ENCODE data around the gene NHLRC4.

Gene NHLRC4

DNA sequence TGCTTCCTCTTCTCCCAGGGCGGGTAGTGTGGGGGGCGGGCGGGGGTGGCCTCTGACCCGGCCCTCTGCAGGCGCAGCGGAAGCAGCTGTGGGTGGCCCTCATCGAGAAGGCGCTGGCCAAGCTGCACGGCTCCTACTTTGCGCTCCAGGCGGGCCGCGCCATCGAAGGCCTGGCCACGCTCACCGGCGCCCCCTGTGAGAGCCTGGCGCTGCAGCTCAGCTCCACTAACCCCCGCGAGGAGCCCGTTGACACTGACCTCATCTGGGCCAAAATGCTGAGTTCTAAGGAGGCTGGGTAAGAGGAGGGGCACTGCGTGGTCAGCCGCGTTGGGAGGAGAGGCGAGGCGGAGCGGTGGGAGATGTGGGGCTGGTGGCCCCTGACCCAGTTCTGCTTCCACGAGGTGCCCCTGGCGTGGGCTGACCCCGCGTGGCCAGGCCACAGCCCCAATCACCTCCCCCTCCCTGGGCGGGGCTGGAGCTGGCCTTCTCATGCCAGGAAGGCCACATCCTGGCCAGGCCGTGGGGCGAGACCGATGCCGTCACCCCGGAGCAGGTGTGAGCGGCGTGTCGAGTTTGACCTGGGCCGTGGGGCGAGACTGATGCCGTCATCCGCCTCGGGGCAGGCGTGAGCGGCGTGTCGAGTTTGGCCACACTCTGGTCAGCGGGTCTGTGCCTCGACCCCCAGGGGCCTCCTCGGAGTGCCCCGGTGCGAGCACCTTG lies 17.1 kb upstream of the NHLRC4 start:
- no peak for FAIRE-seq
- no peak for DNase-seq (ENCODE audit: extremely low spot score, insufficient read length, low read depth)

DNA sequence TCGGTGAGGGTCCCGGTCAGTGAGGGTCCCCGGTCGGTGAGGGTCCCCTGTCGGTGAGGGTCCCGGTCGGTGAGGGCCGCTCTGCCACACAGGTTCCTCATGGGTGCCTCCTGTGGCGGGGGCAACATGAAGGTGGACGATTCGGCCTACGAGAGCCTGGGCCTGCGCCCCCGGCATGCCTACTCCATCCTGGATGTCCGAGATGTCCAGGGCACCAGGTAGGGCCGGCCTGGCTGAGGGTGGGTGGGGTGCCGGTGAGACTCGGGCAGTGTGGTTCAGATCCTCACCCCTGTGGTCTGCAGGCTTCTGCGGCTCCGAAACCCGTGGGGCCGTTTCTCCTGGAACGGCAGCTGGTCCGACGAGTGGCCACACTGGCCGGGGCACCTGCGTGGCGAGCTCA lies 15.6 kb upstream of the NHLRC4 start:
- no peak for FAIRE-seq

GRCh38 chr16:552171-552570 lies 14.6 kb upstream of the NHLRC4 start:
- FAIRE-seq (no peak), DNase-seq (ENCODE audit: extremely low spot score, insufficient read length, low read depth) (no peak)

More for the DNA sequence above, 15.6 kb upstream of the NHLRC4 start:
- no peak for DNase-seq (ENCODE audit: extremely low spot score, insufficient read length, low read depth)

GRCh38 chr16:553601-554296 lies 13.1 kb upstream of the NHLRC4 start:
- no peak for DNase-seq (ENCODE audit: extremely low spot score, insufficient read length, low read depth)
- FAIRE-seq = no peak

GRCh38 chr16:554297-554621 lies 12.5 kb upstream of the NHLRC4 start:
- no peak for FAIRE-seq
- DNase-seq (ENCODE audit: extremely low spot score, insufficient read length, low read depth) = no peak

DNA sequence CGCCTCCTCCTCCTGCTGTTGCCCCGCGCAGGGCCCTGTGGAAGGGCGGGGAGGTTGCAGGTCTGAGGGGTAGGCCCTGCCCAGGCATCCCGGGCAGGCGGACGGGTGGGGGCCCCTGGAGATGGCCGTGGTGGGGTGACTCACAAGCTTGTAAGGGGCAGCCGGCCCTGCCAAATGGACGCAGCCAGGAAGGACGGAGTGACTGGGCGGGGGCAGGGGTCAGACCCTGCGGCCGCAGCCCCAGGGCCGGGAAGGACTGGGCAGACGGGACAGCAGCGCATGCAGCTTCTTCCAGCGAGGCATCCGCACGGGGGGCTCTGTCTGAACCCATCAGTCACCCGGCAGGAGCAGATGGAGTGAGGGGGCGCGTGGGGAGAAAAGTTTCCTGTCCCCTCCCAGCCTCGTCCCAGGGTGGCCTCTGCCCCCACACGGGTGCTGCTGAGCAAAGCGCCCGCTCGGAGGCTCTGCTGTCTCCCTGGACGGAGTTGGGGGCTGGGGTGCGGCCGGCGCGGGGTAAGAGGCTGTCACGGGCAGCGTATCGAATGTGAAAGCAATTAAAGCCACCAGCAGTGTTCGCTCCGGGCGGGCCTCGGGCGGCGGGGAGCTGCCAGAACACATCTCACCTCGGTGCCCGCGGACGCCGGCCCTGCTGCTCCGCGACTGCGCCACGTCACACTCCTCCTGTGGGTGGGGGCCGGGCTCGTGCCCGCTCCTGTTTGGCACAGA lies 12.0 kb upstream of the NHLRC4 start:
- FAIRE-seq (no peak), DNase-seq (ENCODE audit: extremely low spot score, insufficient read length, low read depth) (no peak)

DNA sequence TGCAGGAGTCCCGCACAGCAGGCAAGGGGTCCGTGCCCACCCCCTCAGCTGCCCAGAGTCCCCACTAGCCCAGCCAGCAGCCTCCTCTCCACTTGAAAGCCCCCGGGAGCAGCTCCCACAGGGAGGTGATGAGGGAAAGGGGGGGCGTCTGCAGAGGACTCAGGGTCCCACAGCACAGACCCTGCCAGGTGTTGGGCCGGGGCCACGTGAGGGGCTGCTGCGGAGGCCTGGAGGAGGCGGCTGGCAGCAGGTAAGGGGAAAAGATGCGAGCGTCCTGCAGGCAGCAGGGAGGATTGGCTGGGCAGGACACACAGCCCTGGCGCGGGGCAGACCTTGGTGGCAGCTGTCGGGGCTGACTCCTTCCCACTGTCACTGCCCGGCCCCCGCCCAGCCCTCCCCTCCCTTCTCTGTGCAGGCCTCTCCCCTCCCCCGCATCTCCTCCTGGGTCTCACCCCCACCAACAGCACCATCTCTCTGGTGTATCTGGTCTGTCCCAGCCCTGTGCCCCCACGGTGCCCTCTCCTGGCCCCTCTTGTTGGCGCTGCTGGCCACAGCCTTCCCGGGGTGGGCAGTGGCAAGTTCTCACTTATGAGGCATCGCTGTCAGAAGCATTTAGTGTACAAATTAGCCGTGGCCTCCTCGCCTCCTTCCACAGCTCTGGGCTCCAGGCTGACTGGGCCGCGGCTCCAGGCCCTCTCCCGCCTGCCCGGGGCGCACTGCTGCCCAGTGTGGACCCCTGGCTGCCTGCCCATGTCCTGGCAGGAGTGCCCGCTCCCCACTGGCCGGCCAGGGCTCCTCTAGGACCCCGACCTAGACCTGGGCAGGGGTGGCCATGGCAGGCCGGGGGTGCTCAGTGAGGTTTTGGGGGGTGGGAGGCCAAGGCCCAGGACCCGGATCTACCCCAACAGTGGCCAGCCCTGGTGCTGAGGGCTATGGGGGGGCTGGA lies 11.0 kb upstream of the NHLRC4 start:
- FAIRE-seq = no peak
- DNase-seq (ENCODE audit: extremely low spot score, insufficient read length, low read depth) = no peak

DNA sequence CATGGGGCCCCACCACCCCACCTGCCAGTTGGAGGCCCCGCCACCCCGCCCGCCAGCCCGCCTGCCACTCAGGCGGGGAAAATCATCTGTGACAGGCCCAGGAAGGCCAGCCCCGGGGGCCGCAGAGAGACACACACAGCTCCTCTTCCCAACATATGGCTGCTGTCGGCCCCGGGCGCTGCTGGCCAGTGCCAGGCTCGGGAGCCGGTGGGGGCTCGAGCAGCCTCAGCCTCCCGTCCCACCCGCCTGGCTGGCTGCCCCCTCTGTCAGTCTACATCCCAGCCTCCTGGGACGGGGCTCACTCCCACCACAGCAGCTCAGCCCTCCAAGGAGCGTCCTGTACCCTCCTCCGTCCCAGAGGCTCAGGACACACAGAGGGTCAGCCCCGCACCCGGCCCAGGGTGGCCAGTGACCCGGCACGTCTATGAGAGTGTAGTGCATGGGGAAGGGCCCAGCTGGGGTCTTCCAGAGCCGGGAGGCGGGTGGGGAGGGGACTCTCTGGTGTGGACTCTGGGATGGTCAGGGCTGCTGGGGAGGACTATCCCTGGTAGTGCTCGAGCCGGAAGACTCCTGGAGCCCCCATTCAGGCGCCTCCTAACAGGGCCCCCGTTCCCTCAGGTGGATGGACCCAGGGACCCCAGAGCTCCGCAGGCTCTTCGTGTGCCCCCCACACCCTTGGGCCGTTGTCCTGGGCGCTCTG lies 10.2 kb upstream of the NHLRC4 start:
- DNase-seq (ENCODE audit: extremely low spot score, insufficient read length, low read depth) (no peak), FAIRE-seq (no peak)

DNA sequence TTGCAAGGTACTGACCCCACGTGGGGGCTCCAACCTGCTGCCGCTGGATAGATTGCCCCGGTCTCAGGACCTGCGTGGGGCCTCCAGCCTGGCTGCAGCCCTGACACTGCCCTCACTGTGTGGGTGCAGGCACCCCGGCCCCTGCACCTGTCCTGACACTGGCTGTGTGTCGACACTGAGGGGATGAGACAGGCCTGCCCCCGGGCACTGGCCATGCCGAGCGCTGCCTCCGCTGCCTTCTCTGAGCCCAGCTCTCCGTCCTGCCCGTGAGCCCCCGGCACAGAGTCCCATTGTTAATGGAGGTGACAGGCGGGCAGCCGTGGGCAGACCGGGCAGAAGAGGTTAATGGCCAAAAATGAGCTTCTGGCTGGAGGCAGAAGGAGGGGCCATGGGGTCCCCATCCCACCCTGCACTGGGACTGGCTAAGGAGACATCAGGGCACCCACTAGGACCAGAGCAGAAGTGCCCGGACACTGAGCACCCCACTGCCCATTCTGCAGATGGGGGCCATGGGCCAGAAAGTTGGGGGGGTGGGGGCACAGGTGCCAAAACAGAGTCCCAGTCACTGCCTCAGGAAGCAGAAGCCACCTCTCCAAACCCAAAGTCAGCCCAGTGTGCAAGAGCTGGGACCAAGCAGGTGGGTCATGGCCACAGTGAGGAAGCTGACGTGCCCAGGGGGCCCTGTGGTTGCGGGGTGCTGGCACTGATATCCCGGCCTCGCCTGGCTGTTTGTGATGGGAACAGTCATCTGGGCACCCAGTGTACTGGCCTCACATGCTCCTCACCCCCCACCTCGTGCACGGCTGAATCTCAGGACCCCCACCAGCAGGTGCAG lies 9.1 kb upstream of the NHLRC4 start:
- no peak for DNase-seq (ENCODE audit: extremely low spot score, insufficient read length, low read depth)
- FAIRE-seq = no peak

DNA sequence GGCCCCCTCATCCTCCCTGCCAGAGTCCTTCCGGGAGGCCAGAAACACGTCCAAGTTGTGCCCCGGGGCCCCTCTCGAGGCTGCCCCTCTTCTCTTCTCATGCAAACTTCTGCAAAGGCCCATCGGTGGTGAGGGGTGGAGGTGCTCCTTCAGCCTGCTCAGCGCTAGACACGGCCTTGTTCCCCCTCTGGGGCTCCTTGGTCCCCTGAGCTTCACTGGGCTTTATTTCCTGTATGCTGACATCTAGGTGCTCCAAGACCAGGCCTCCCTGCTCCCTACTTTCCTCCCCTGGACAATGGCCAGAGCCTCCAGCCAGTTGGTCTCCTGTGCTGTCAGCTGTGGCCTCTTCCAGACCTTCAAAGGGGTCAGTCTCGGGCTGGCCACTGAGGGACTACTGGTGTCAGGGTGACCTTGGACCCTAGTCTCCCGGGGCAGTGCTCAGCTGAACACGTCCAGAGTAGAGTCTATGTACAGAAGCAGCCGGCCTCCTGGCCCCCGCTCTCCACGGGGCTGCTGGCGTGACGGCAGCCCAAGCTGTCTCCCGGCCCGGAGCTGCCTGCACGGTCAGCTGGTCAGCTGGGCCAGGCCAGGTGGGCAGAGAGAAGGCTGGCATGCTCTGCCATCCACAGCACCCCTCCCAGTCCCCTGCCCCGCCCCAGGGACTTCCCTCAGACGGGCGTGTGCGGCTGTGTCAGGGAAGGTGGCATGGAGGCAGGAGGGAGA lies 8.3 kb upstream of the NHLRC4 start:
- FAIRE-seq (no peak), DNase-seq (ENCODE audit: extremely low spot score, insufficient read length, low read depth) (no peak)

GRCh38 chr16:559021-559380 lies 7.8 kb upstream of the NHLRC4 start:
- DNase-seq (ENCODE audit: extremely low spot score, insufficient read length, low read depth) = no peak
- FAIRE-seq = no peak

DNA sequence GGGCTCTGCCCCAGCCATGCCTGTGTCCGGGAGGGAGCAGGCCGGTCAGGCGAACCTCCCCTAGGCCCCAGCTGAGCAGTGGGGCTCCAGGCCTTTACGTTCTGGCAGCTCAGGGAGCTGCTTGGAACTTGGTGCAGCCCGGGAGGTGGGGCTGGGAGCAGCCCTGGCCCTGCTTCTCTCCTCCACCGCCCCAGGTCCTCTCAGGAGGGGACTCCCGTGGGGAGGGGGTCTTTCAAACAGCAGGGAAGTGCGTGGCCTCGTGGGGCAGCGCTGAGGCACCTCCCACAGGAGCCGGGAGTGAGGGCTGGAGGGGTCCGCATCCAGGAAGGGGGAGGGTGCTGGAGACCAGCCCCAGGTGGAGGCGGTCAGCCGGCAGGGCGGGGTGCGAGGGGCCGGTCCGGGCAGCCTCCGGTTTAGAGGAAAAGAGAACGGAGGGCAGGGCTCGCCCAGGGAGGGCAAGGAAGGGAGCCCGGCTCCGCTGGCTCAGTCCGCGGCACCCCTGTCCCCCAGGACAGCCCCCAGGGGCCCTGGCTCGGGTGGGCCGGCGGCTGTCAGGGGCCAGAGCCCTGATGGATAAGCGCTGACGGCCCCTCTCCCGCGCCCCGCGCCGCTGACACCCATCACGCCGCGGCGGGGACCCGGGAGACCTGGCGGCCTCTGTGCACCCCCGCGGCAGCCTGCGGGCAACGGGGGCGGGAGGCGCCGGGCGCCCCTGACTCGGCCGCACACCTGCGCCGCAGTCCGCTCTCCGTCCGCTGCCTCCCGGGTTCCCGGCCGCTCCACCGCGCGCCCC lies 7.2 kb upstream of the NHLRC4 start:
- DNase-seq (ENCODE audit: extremely low spot score, insufficient read length, low read depth) (no peak), FAIRE-seq (no peak)

DNA sequence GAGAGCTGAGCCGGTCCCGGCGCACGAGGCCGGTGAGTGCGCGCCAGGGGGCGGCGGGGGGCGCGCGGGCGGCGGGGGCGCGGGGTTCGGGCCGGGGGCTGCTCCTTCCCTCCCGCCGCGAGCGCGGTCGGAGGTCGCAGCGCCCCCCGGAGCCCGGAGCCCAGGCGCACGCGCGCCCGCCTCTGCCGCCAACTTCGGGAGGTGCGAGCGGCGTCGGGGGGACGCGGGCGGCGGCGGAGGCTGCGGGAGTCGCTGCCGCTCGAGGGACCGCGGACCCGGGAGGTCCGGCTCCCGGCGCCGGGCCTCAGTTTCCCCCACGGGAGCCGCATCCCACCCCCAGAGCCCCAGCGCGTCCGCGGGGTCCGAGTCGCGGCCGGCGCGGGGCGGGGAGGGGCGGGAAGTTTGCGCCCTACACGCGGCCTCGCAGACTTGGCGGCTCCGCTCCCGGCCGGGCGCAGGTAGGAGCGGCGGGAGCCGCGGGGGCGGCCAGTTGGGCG lies 6.6 kb upstream of the NHLRC4 start, which contains the start of gene PRR35:
Gene PRR35, plus strand, starts transcription at position 191 of the 497 bp plus-strand sequence. CDS start 2,901 bp downstream, outside the sequence.
- no peak for FAIRE-seq
- DNase-seq (ENCODE audit: extremely low spot score, insufficient read length, low read depth) = no peak

DNA sequence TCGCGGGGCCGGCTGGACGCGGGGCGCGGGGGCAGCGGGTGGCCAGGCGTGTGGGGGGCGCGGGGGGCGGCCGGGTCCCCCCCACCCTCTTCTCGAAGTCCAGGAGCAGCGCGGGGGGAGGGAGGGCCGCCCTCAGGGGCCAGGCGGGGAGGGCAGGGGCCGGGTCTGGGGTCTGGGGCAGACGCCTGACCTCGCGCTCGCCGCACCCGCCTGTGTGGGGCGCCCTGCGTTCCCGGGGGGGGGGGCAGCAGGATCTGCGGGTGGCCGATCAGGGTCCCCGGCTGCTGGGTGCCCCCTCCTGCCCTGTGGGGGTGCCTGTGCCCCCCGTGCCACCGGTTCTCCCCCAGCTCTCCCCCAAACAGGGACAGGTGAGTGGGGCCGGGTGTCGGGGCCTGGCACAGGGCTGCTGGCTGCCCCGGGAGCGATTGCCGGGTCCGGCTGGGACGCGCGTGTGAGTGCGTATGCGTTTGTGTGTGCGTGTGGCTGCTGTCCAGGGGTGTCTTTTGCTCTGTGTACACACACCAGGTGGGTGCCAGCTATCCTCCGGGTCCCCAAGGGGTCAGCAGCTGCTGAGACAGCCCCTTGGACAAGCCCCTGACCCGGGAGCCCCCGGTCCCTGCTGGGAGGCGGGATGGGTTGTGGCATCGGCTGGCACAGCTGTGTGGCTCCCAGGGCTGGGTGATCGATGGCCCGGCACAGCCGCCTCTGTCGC lies 5.9 kb upstream of the NHLRC4 start:
- DNase-seq (ENCODE audit: extremely low spot score, insufficient read length, low read depth) (no peak), FAIRE-seq (no peak)

GRCh38 chr16:561413-561794 lies 5.4 kb upstream of the NHLRC4 start:
- FAIRE-seq = no peak
- no peak for DNase-seq (ENCODE audit: extremely low spot score, insufficient read length, low read depth)

Measured in GM18507 (cell line).